Epithelial cell of proximal tubule (primary cell): Measurements from ENCODE around the gene LAPTM5. TPM values are rescaled to one million over a fixed set of nuclear protein-coding genes. Genes with fewer than 3 reads are reported as not detected.
A peak's percentile ranks its signal among the peaks of the same experiment; 100 is the strongest.

Experiments
- DNase-seq: peaks from one replicate; pipeline ENCODE4 v3.0.0-alpha.2; 2011; ENCODE audit warnings: low read depth
- H3K4me3 ChIP-seq: 2 replicates; pipeline ENCODE4 v1.5.1; 2011; ENCODE audit warnings: low read depth, mild to moderate bottlenecking, low read length
- CTCF ChIP-seq: conservative IDR thresholded peaks from 2 replicates; pipeline ENCODE4 v1.5.1; 2012; ENCODE audit warnings: low read depth, mild to moderate bottlenecking, low read length
- total RNA-seq: library from RNA; depleted of rRNA; stranded (reverse); fragments of >200 nt; gene quantifications from 2 replicates; pipeline ENCODE4 v1.2.3, GENCODE V29; 2015

LAPTM5 gene
- total RNA-seq, 1 donor from 2014 or later = 2.4 TPM

GRCh38 chr1:30786264-30786991 is 28.9 kb upstream of the LAPTM5 start:
- TF ChIP-seq CTCF = no peak
- no peak for DNase-seq
- no peak overlapping the region for H3K4me3 ChIP-seq

GRCh38 chr1:30785714-30786113 is 28.1 kb upstream of the LAPTM5 start:
- no peak for TF ChIP-seq CTCF
- DNase-seq = no peak
- H3K4me3 ChIP-seq = no peak overlapping the region

GRCh38 chr1:30785181-30785580 is 27.6 kb upstream of the LAPTM5 start:
- no peak for TF ChIP-seq CTCF
- no peak for DNase-seq
- H3K4me3 ChIP-seq = no peak overlapping the region

- no peak for TF ChIP-seq CTCF
- H3K4me3 ChIP-seq = no peak overlapping the region
- no peak for DNase-seq
Measured at GRCh38 chr1:30783256-30783915, 25.8 kb upstream of the LAPTM5 start.

- no peak overlapping the region for H3K4me3 ChIP-seq
- no peak for DNase-seq
- TF ChIP-seq CTCF = peak; percentile 66
Measured at GRCh38 chr1:30782361-30783255, 25.0 kb upstream of the LAPTM5 start.

GRCh38 chr1:30781906-30782305 is 24.3 kb upstream of the LAPTM5 start:
- DNase-seq = no peak
- TF ChIP-seq CTCF = no peak
- no peak overlapping the region for H3K4me3 ChIP-seq
